HEK293T (cell line): Measurements from ENCODE around the gene NEDD9.

Experiments used
- CTCF ChIA-PET: fragments of 350-600 bp; formaldehyde crosslinking; extraction: SDS; loops from one replicate; lab custom pipeline; 2021; ENCODE audit warnings: antibody characterized with exemption, inconsistent platforms; lab: Yijun Ruan, JAX
- POLR2A ChIA-PET: fragments of 350-600 bp; formaldehyde crosslinking; extraction: SDS; loops from one replicate; lab custom pipeline; 2020; ENCODE audit warnings: antibody characterized with exemption, inconsistent platforms; lab: Yijun Ruan, JAX
- DNase-seq: peaks from one replicate; pipeline ENCODE4 v3.0.0; 2012; ENCODE audit warnings: mixed read lengths; ENCODE audit errors: extremely low spot score
- ARNT ChIP-seq: fragments of 450-650 bp; IDR thresholded peaks from 2 replicates; pipeline ENCODE4 v1.6.1; 2017; ENCODE audit warnings: mild to moderate bottlenecking
- BHLHE40 ChIP-seq: fragments of 450-650 bp; IDR thresholded peaks from 2 replicates; pipeline ENCODE4 v1.6.1; 2016; ENCODE audit warnings: mild to moderate bottlenecking, moderate library complexity, borderline replicate concordance
- CTBP1 ChIP-seq: fragments of 450-650 bp; IDR thresholded peaks from 2 replicates; pipeline ENCODE4 v1.6.1; 2016; ENCODE audit warnings: borderline replicate concordance
- ELF4 ChIP-seq: fragments of 450-650 bp; IDR thresholded peaks from 2 replicates; pipeline ENCODE4 v1.6.1; 2017; ENCODE audit warnings: antibody characterized with exemption
- FOXA1 ChIP-seq: fragments of 450-650 bp; IDR thresholded peaks from 2 replicates; pipeline ENCODE4 v1.6.1; 2016; ENCODE audit warnings: mild to moderate bottlenecking
- FOXK2 ChIP-seq: fragments of 450-650 bp; IDR thresholded peaks from 2 replicates; pipeline ENCODE4 v1.6.1; 2016; ENCODE audit warnings: mild to moderate bottlenecking
- FOXM1 ChIP-seq: fragments of 450-650 bp; IDR thresholded peaks from 2 replicates; pipeline ENCODE4 v1.6.1; 2017; ENCODE audit warnings: mild to moderate bottlenecking, borderline replicate concordance
- HDGF ChIP-seq: fragments of 450-650 bp; IDR thresholded peaks from 2 replicates; pipeline ENCODE4 v1.6.1; 2017; ENCODE audit warnings: antibody characterized with exemption, borderline replicate concordance
- L3MBTL2 ChIP-seq: fragments of 450-650 bp; conservative IDR thresholded peaks from 2 replicates; pipeline ENCODE4 v1.6.1; 2016; ENCODE audit warnings: mild to moderate bottlenecking
- LEF1 ChIP-seq: fragments of 450-650 bp; IDR thresholded peaks from 2 replicates; pipeline ENCODE4 v1.6.1; 2017; ENCODE audit warnings: mild to moderate bottlenecking, borderline replicate concordance
- NFRKB ChIP-seq: fragments of 450-650 bp; IDR thresholded peaks from 2 replicates; pipeline ENCODE4 v1.6.1; 2016; ENCODE audit warnings: mild to moderate bottlenecking, moderate library complexity
- PKNOX1 ChIP-seq: fragments of 450-650 bp; IDR thresholded peaks from 2 replicates; pipeline ENCODE4 v1.6.1; 2016
- SP1 ChIP-seq: fragments of 450-650 bp; IDR thresholded peaks from 2 replicates; pipeline ENCODE4 v1.6.1; 2017
- SUZ12 ChIP-seq: fragments of 450-650 bp; IDR thresholded peaks from 2 replicates; pipeline ENCODE4 v1.6.1; 2016; ENCODE audit warnings: mild to moderate bottlenecking
- TARDBP ChIP-seq: fragments of 450-650 bp; IDR thresholded peaks from 2 replicates; pipeline ENCODE4 v1.6.1; 2016
- ZNF384 ChIP-seq: fragments of 450-650 bp; IDR thresholded peaks from 2 replicates; pipeline ENCODE4 v1.6.1; 2016

The NEDD9 gene

GRCh38 chr6:11218102-11218442 is 14.4 kb downstream of the NEDD9 start:
- ChIA-PET CTCF (interaction anchor here (0.7 kb wide), 1 partner anchor 12 kb away, joined by 8 read pairs; no protein-coding TSS in a partner anchor), POLR2A (interaction anchor here (1.3 kb wide), 1 partner anchor 15 kb away, joined by 3 read pairs; no protein-coding TSS in a partner anchor)
- DNase-seq: no peak
- no peak for TF ChIP-seq PKNOX1
- no peak for TF ChIP-seq SUZ12
- no peak for TF ChIP-seq HDGF
- TF ChIP-seq FOXK2: no peak
- no peak for TF ChIP-seq CTBP1
- no peak for TF ChIP-seq SP1
- TF ChIP-seq NFRKB: no peak
- TF ChIP-seq TARDBP: no peak

GRCh38 chr6:11217360-11218101 is 14.9 kb downstream of the NEDD9 start:
- no peak for TF ChIP-seq FOXM1
- TF ChIP-seq SP1: no peak
- TF ChIP-seq SUZ12: no peak
- TF ChIP-seq FOXA1: no peak
- TF ChIP-seq HDGF: no peak
- no peak for TF ChIP-seq BHLHE40
- no peak for TF ChIP-seq L3MBTL2
- no peak for TF ChIP-seq ELF4
- no peak for TF ChIP-seq PKNOX1
- no peak for TF ChIP-seq FOXK2
- TF ChIP-seq ZNF384: no peak
- no peak for TF ChIP-seq ARNT
- TF ChIP-seq TARDBP: no peak
- ChIA-PET CTCF (interaction anchor here (0.7 kb wide), 1 partner anchor 12 kb away, joined by 8 read pairs; no protein-coding TSS in a partner anchor), POLR2A (interaction anchor here (1.3 kb wide), 1 partner anchor 15 kb away, joined by 3 read pairs; no protein-coding TSS in a partner anchor)
- DNase-seq: no peak

- DNase-seq: no peak
- ChIA-PET POLR2A (interaction anchor here (1.2 kb wide), 1 partner anchor 17 kb away, joined by 3 read pairs; the partner anchor contains the start of gene NEDD9), CTCF (interaction anchor here (0.6 kb wide), 1 partner anchor 9 kb away, joined by 5 read pairs; no protein-coding TSS in a partner anchor)
- TF ChIP-seq HDGF: no peak
- no peak for TF ChIP-seq PKNOX1
- no peak for TF ChIP-seq NFRKB
- no peak for TF ChIP-seq FOXK2
- TF ChIP-seq SUZ12: no peak
- no peak for TF ChIP-seq ARNT
- TF ChIP-seq FOXM1: no peak
- no peak for TF ChIP-seq ZNF384
- no peak for TF ChIP-seq SP1
- no peak for TF ChIP-seq CTBP1
- TF ChIP-seq LEF1: no peak
- TF ChIP-seq L3MBTL2: no peak
- TF ChIP-seq ELF4: no peak
- TF ChIP-seq BHLHE40: no peak
- no peak for TF ChIP-seq FOXA1
- no peak for TF ChIP-seq TARDBP
Observed at GRCh38 chr6:11215773-11216172, 16.7 kb downstream of the NEDD9 start.

- ChIA-PET CTCF (no interaction called here), POLR2A (interaction anchor here (0.8 kb wide), 1 partner anchor 15 kb away, joined by 4 read pairs; no protein-coding TSS in a partner anchor)
- DNase-seq: no peak
- TF ChIP-seq NFRKB (no peak), HDGF (no peak), ARNT (no peak), L3MBTL2 (no peak), PKNOX1 (no peak), FOXK2 (no peak), TARDBP (no peak), BHLHE40 (no peak), FOXM1 (no peak), ZNF384 (no peak), CTBP1 (no peak), LEF1 (no peak), SUZ12 (no peak), FOXA1 (no peak), SP1 (no peak), ELF4 (no peak)
Observed at GRCh38 chr6:11214901-11215300, 17.6 kb downstream of the NEDD9 start.

GRCh38 chr6:11214084-11214833 is 18.2 kb downstream of the NEDD9 start:
- TF ChIP-seq ZNF384 (no peak), LEF1 (no peak), FOXM1 (no peak), BHLHE40 (no peak), TARDBP (no peak), FOXA1 (no peak), L3MBTL2 (no peak)
- POLR2A ChIA-PET: interaction anchor here (0.8 kb wide), 1 partner anchor 15 kb away, joined by 4 read pairs; no protein-coding TSS in a partner anchor
- no peak for DNase-seq
- CTCF ChIA-PET: no interaction called here
